Neural cell (in vitro differentiated cells): ENCODE results near the gene TRIM6. TPM values are rescaled to one million over a fixed set of nuclear protein-coding genes. Genes with fewer than 3 reads are reported as not detected.

Source experiments
- H2AFZ ChIP-seq: fragments of 200-600, 300-800 bp; sonication (generic), shearing (Covaris generic); 2 replicates; pipeline ENCODE4 v1.6.0; 2014; ENCODE audit warnings: low read depth, mild to moderate bottlenecking, antibody characterized with exemption, low read length, moderate library complexity
- H3F3A ChIP-seq: fragments of 200-600 bp; shearing (Covaris generic); 2 replicates; pipeline ENCODE4 v1.6.1; 2016; ENCODE audit warnings: mild to moderate bottlenecking, moderate library complexity, mixed read lengths, antibody characterized with exemption, low read length; ENCODE audit not compliant: insufficient read depth, poor library complexity, severe bottlenecking
- H3K27ac ChIP-seq: fragments of 200-600, 300-800 bp; sonication (generic), shearing (Covaris generic); 2 replicates; pipeline ENCODE4 v1.5.1; 2014; ENCODE audit warnings: mild to moderate bottlenecking, low read length, moderate library complexity
- H3K27me3 ChIP-seq: fragments of 300-800, 200-600 bp; sonication (generic), shearing (Covaris generic); 2 replicates; pipeline ENCODE4 v1.6.0; 2014; ENCODE audit warnings: mild to moderate bottlenecking, low read depth, low read length, moderate library complexity; ENCODE audit not compliant: insufficient read depth
- H3K36me3 ChIP-seq: fragments of 300-800, 200-600 bp; sonication (generic), shearing (Covaris generic); 2 replicates; pipeline ENCODE4 v1.5.1; 2014; ENCODE audit warnings: mild to moderate bottlenecking, antibody characterized with exemption, low read length, moderate library complexity; ENCODE audit not compliant: insufficient read depth
- H3K4me2 ChIP-seq: fragments of 300-800, 200-600 bp; sonication (generic), shearing (Covaris generic); 2 replicates; pipeline ENCODE4 v1.6.0; 2014; ENCODE audit warnings: mild to moderate bottlenecking, low read length
- H3K4me3 ChIP-seq: fragments of 300-800, 200-600 bp; sonication (generic), shearing (Covaris generic); 2 replicates; pipeline ENCODE4 v1.5.1; 2014; ENCODE audit warnings: mild to moderate bottlenecking, low read length, moderate library complexity
- H3K79me2 ChIP-seq: fragments of 200-600 bp; shearing (Covaris generic); replicated peaks from 2 replicates; pipeline ENCODE4 v1.6.0; 2014; ENCODE audit warnings: mild to moderate bottlenecking, low read length, moderate library complexity; ENCODE audit not compliant: insufficient read depth
- H3K9ac ChIP-seq: fragments of 300-800, 200-600 bp; sonication (generic), shearing (Covaris generic); 2 replicates; pipeline ENCODE4 v1.6.1; 2016; ENCODE audit warnings: mild to moderate bottlenecking, low read length, mixed read lengths
- H3K9me2 ChIP-seq: fragments of 200-600 bp; shearing (Covaris generic); 2 replicates; pipeline ENCODE4 v1.6.1; 2016; ENCODE audit warnings: mild to moderate bottlenecking, low read length, mixed read lengths; ENCODE audit not compliant: insufficient read depth
- H3K9me3 ChIP-seq: fragments of 200-600, 300-800 bp; sonication (generic), shearing (Covaris generic); 2 replicates; pipeline ENCODE4 v1.6.1; 2016; ENCODE audit warnings: mild to moderate bottlenecking, mixed run types, low read length, moderate library complexity, mixed read lengths
- H4K20me1 ChIP-seq: fragments of 200-600 bp; shearing (Covaris generic); 2 replicates; pipeline ENCODE4 v1.6.1; 2016; ENCODE audit warnings: mild to moderate bottlenecking, mixed run types; ENCODE audit not compliant: insufficient read depth
- EP300 ChIP-seq: fragments of 450-650 bp; conservative IDR thresholded peaks from 2 replicates; pipeline ENCODE4 v1.6.1; 2014; ENCODE audit warnings: antibody characterized with exemption, mild to moderate bottlenecking, moderate library complexity; ENCODE audit not compliant: poor library complexity, severe bottlenecking
- EZH2 ChIP-seq: fragments of 200-600, 300-800 bp; shearing (Covaris generic), sonication (generic); IDR thresholded peaks from 2 replicates; pipeline ENCODE4 v1.6.1; 2014; ENCODE audit warnings: antibody characterized with exemption, low read length, borderline replicate concordance, mild to moderate bottlenecking; ENCODE audit not compliant: insufficient read depth, poor library complexity, severe bottlenecking
- MXI1 ChIP-seq: fragments of 450-650 bp; conservative IDR thresholded peaks from 2 replicates; pipeline ENCODE4 v1.6.1; 2014; ENCODE audit warnings: antibody characterized with exemption, mild to moderate bottlenecking; ENCODE audit not compliant: poor library complexity, severe bottlenecking
- POLR2AphosphoS5 ChIP-seq: IDR thresholded peaks from 2 replicates; pipeline ENCODE4 v1.6.1; 2012
- RAD21 ChIP-seq: fragments of 450-650 bp; conservative IDR thresholded peaks from 2 replicates; pipeline ENCODE4 v1.6.1; 2014; ENCODE audit warnings: antibody characterized with exemption, mild to moderate bottlenecking, moderate library complexity
- SMC3 ChIP-seq: fragments of 450-650 bp; conservative IDR thresholded peaks from 2 replicates; pipeline ENCODE4 v1.6.1; 2014; ENCODE audit warnings: antibody characterized with exemption, mild to moderate bottlenecking, moderate library complexity; ENCODE audit not compliant: poor library complexity
- TAF1 ChIP-seq: IDR thresholded peaks from 2 replicates; pipeline ENCODE4 v1.6.1; 2012; ENCODE audit warnings: low read depth
- polyA plus RNA-seq: library from polyadenylated mRNA; depleted of rRNA; stranded (reverse); fragments of >200 nt; gene quantifications from 2 replicates; pipeline ENCODE4 v1.2.3, GENCODE V29; 2014
- TF ChIP-seq, protein P1 (sequence below): fragments of 450-650 bp; IDR thresholded peaks from 2 replicates; pipeline ENCODE4 v1.5.1; 2014; ENCODE audit warnings: antibody characterized with exemption, mild to moderate bottlenecking, moderate library complexity; ENCODE audit not compliant: poor library complexity, severe bottlenecking
- TF ChIP-seq, protein P2 (sequence below): IDR thresholded peaks from 2 replicates; pipeline ENCODE4 v1.6.1; 2012; ENCODE audit warnings: borderline replicate concordance

TRIM6 gene
- polyA plus RNA-seq, 1 donor from 2014 or later = not detected

DNA sequence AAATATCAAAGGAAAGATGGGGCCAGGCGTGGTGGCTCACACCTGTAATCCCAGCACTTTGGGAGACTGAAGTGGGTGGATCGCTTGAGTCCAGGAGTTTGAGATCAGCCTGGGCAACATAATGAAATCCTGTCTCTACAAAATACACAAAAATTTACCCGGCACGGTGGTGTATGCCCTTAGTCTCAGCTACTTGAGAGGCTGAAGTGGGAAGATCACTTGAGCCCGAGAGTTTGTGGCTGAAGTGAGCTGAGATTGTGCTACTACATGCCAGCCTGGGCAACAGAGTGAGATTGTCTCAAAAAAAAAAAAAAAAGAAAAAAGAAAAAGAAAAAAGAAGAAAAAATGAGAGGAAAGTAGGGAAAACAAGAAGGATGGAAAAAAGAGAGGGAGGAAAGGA lies 3.8 kb upstream of the TRIM6 start:
- H3K9me2 ChIP-seq = no peaks in the 10 kb centered on the region
- no peaks in the 10 kb centered on the region for H3K27me3 ChIP-seq
- no peak overlapping the region for H2AFZ ChIP-seq
- no peak overlapping the region for H3K27ac ChIP-seq
- TF ChIP-seq POLR2AphosphoS5 (no peak), TAF1 (no peak), MXI1 (no peak)
- no peaks in the 10 kb centered on the region for H3F3A ChIP-seq
- no peaks in the 10 kb centered on the region for H4K20me1 ChIP-seq
- no peaks in the 10 kb centered on the region for H3K79me2 ChIP-seq
- H3K4me3 ChIP-seq = no peak overlapping the region
- H3K9me3 ChIP-seq = no peaks in the 10 kb centered on the region
- H3K4me2 ChIP-seq = no peak overlapping the region
- no peak overlapping the region for H3K9ac ChIP-seq
- no peaks in the 10 kb centered on the region for H3K36me3 ChIP-seq

DNA sequence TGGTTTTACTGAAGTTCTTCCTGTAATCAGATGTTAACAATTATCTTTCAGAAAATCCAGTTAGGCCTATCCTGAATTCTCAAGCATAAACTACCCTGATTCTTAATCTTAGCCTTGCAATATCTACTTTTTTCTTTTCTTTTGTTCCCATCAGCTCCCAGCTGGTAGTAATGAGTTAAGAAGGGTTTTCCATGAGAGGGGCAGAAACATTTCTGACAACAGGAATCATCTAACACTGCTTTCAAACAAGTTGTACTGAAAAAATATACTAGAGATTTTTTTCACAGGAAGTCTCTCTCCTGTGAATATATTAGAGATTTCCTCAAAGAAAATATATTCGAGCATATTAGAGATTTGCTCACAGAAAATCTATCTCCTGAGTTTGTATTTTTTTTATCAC lies 3.3 kb upstream of the TRIM6 start:
- no peak for TF ChIP-seq EZH2
- TF ChIP-seq, protein P1, sequence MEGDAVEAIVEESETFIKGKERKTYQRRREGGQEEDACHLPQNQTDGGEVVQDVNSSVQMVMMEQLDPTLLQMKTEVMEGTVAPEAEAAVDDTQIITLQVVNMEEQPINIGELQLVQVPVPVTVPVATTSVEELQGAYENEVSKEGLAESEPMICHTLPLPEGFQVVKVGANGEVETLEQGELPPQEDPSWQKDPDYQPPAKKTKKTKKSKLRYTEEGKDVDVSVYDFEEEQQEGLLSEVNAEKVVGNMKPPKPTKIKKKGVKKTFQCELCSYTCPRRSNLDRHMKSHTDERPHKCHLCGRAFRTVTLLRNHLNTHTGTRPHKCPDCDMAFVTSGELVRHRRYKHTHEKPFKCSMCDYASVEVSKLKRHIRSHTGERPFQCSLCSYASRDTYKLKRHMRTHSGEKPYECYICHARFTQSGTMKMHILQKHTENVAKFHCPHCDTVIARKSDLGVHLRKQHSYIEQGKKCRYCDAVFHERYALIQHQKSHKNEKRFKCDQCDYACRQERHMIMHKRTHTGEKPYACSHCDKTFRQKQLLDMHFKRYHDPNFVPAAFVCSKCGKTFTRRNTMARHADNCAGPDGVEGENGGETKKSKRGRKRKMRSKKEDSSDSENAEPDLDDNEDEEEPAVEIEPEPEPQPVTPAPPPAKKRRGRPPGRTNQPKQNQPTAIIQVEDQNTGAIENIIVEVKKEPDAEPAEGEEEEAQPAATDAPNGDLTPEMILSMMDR = no peak
- TF ChIP-seq, protein P2, sequence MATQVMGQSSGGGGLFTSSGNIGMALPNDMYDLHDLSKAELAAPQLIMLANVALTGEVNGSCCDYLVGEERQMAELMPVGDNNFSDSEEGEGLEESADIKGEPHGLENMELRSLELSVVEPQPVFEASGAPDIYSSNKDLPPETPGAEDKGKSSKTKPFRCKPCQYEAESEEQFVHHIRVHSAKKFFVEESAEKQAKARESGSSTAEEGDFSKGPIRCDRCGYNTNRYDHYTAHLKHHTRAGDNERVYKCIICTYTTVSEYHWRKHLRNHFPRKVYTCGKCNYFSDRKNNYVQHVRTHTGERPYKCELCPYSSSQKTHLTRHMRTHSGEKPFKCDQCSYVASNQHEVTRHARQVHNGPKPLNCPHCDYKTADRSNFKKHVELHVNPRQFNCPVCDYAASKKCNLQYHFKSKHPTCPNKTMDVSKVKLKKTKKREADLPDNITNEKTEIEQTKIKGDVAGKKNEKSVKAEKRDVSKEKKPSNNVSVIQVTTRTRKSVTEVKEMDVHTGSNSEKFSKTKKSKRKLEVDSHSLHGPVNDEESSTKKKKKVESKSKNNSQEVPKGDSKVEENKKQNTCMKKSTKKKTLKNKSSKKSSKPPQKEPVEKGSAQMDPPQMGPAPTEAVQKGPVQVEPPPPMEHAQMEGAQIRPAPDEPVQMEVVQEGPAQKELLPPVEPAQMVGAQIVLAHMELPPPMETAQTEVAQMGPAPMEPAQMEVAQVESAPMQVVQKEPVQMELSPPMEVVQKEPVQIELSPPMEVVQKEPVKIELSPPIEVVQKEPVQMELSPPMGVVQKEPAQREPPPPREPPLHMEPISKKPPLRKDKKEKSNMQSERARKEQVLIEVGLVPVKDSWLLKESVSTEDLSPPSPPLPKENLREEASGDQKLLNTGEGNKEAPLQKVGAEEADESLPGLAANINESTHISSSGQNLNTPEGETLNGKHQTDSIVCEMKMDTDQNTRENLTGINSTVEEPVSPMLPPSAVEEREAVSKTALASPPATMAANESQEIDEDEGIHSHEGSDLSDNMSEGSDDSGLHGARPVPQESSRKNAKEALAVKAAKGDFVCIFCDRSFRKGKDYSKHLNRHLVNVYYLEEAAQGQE = no peak
- no peak for TF ChIP-seq EP300
- no peak for TF ChIP-seq SMC3
- TF ChIP-seq POLR2AphosphoS5 = no peak
- TF ChIP-seq RAD21 = no peak
- TF ChIP-seq TAF1 = no peak
- TF ChIP-seq MXI1 = no peak
- Histone ChIP-seq H3K9ac (no peak overlapping the region), H2AFZ (no peak overlapping the region), H3K4me2 (no peak overlapping the region), H3K4me3 (no peak overlapping the region), H3K9me2 (no peaks in the 10 kb centered on the region), H4K20me1 (no peaks in the 10 kb centered on the region), H3F3A (no peaks in the 10 kb centered on the region), H3K27me3 (no peaks in the 10 kb centered on the region), H3K9me3 (no peaks in the 10 kb centered on the region), H3K79me2 (no peaks in the 10 kb centered on the region), H3K27ac (no peak overlapping the region), H3K36me3 (no peaks in the 10 kb centered on the region)

DNA sequence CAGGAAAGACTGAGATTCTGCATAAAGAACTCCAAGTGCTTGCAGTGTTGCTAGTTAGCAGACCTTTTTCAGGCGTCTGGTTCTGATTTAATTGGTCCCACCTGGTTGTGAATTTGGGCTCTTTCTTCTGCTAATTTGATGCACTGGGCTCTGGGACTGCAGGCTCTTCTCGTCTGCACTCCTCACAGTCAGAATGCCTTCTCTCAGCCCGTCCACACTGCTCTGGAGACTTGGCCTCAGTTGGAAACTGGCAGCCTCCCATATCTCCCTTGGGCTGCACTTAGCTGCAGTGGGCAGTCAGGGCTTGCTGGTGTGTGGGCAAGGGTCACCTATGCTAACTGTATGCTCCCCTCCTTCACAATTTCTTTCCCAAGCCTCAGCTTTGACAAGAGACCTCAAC lies 1.5 kb downstream of the TRIM6 start:
- TF ChIP-seq, protein P1 = no peak
- TF ChIP-seq SMC3 (no peak), POLR2AphosphoS5 (no peak), EP300 (no peak), TAF1 (no peak), RAD21 (no peak), EZH2 (no peak), MXI1 (no peak)
- TF ChIP-seq, protein P2 = no peak
- no peak overlapping the region for H3K9ac ChIP-seq
- no peak overlapping the region for H3K4me3 ChIP-seq
- no peaks in the 10 kb centered on the region for H4K20me1 ChIP-seq
- no peak overlapping the region for H2AFZ ChIP-seq
- H3K27ac ChIP-seq = no peak overlapping the region
- H3K4me2 ChIP-seq = no peak overlapping the region
- H3K79me2 ChIP-seq = no peaks in the 10 kb centered on the region
- no peaks in the 10 kb centered on the region for H3K9me2 ChIP-seq
- no peaks in the 10 kb centered on the region for H3K27me3 ChIP-seq
- H3F3A ChIP-seq = no peaks in the 10 kb centered on the region
- H3K9me3 ChIP-seq = no peaks in the 10 kb centered on the region
- H3K36me3 ChIP-seq = no peaks in the 10 kb centered on the region
